Keratinocyte (primary cell): ENCODE measurements around the gene NLRP7.

ENCODE experiments used
- EZH2 ChIP-seq: IDR thresholded peaks from one replicate; pipeline ENCODE4 v1.6.1; 2012; ENCODE audit warnings: inconsistent platforms, mild to moderate bottlenecking, low read length, moderate library complexity
- TF ChIP-seq, protein P1 (sequence below), 3 experiments: IDR thresholded peaks in 1 of 3; conservative IDR thresholded peaks in 1 of 3; optimal IDR thresholded peaks in 1 of 3; 2 replicates in 2 of 3; 3 replicates in 1 of 3; pipeline versions ENCODE3 to v1.5.1; 2011; ENCODE audit warnings: low read length in 3 of 3, mild to moderate bottlenecking in 3 of 3, moderate library complexity in 2 of 3, control low read depth in 1 of 3, inconsistent platforms in 1 of 3; ENCODE audit not compliant: insufficient read depth in 2 of 3; ENCODE audit errors: extremely low read depth in 1 of 3

DNA sequence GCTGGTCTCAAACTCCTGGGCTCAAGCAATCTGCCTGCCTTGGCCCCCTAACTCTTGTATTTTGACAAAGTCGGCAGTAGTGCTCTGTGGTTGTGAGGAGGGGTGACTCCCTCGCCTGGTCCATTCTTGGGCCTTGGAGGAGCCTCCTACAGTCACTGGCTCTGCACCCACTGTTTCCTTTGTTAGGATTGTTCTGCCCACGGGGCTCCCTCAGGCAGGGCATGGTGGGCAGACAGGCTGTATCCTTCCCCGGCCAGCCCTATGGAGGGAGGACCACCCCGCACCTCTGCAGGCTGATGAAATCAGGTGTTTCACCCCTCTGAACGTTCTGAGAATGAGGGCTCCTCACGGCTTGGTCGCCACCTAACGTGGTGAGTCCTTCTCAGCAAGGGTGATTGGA lies 64.1 kb downstream of the NLRP7 start:
- TF ChIP-seq, protein P1, sequence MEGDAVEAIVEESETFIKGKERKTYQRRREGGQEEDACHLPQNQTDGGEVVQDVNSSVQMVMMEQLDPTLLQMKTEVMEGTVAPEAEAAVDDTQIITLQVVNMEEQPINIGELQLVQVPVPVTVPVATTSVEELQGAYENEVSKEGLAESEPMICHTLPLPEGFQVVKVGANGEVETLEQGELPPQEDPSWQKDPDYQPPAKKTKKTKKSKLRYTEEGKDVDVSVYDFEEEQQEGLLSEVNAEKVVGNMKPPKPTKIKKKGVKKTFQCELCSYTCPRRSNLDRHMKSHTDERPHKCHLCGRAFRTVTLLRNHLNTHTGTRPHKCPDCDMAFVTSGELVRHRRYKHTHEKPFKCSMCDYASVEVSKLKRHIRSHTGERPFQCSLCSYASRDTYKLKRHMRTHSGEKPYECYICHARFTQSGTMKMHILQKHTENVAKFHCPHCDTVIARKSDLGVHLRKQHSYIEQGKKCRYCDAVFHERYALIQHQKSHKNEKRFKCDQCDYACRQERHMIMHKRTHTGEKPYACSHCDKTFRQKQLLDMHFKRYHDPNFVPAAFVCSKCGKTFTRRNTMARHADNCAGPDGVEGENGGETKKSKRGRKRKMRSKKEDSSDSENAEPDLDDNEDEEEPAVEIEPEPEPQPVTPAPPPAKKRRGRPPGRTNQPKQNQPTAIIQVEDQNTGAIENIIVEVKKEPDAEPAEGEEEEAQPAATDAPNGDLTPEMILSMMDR (optimal IDR thresholded peaks at IDR 0.05 in 1 of 3, IDR thresholded peaks at IDR 0.05 in 1 of 3, conservative IDR thresholded peaks at IDR 0.05 in 1 of 3; ENCODE audit: extremely low read depth in 1 of 3, insufficient read depth in 2 of 3, low read length in 3 of 3), result no peak
- no peak for TF ChIP-seq EZH2
